SHP77 (cell line): Measurements from ENCODE around the gene CHRM5.

Source experiments
- DNase-seq, 2 experiments: peaks; one replicate each; lab custom pipeline; 2025; lab: John Stamatoyannopoulos, UW

The CHRM5 gene, protein sequence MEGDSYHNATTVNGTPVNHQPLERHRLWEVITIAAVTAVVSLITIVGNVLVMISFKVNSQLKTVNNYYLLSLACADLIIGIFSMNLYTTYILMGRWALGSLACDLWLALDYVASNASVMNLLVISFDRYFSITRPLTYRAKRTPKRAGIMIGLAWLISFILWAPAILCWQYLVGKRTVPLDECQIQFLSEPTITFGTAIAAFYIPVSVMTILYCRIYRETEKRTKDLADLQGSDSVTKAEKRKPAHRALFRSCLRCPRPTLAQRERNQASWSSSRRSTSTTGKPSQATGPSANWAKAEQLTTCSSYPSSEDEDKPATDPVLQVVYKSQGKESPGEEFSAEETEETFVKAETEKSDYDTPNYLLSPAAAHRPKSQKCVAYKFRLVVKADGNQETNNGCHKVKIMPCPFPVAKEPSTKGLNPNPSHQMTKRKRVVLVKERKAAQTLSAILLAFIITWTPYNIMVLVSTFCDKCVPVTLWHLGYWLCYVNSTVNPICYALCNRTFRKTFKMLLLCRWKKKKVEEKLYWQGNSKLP

GRCh38 chr15:33968224-33968623, at the start of gene CHRM5:
Gene CHRM5, plus strand, starts transcription at chr15:33968497. Its CDS starts 94,221 bp downstream, at chr15:34062718.
- peak; percentile 96 to 98 for DNase-seq

- no peak for DNase-seq
These were observed 44.9 kb upstream of the CHRM5 start for GRCh38 chr15:33923446-33923845.

GRCh38 chr15:33926260-33926659, 42.0 kb upstream of the CHRM5 start:
- no peak for DNase-seq

GRCh38 chr15:33932734-33933133, 35.6 kb upstream of the CHRM5 start:
- DNase-seq: no peak

GRCh38 chr15:33934396-33934795, 33.9 kb upstream of the CHRM5 start:
- no peak for DNase-seq

- no peak for DNase-seq
These were observed 33.4 kb upstream of the CHRM5 start for GRCh38 chr15:33934921-33935320.

- peak; percentile 9 to 18 for DNase-seq
These were observed 26.8 kb upstream of the CHRM5 start for GRCh38 chr15:33941279-33942063.

DNA sequence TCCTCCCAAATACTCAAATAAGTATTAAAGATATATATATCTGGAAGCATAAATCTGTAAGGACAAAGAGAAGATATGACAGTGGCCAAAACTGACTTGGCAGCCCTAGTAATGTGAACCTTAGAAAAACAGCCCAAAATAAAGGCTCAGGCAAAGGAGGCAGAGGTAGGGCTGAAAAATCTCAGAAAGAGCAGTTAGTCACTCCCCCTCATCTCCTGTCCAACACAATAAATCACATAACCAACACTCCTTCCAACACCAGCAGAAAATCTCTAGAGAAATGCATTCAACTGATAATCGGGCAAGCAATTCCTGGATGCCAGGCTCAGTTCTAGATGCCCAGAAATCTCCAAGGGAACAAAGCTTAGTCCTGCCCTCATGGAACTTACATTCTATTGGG, 22.1 kb upstream of the CHRM5 start:
- DNase-seq: no peak

GRCh38 chr15:33955945-33956344, 12.4 kb upstream of the CHRM5 start:
- peak; percentile 72 to 92 for DNase-seq

GRCh38 chr15:33956397-33956796, 11.9 kb upstream of the CHRM5 start:
- DNase-seq: no peak

- DNase-seq: no peak
These were observed 8.3 kb upstream of the CHRM5 start for GRCh38 chr15:33959844-33960548.

GRCh38 chr15:33960549-33960935, 7.8 kb upstream of the CHRM5 start:
- DNase-seq: no peak

DNA sequence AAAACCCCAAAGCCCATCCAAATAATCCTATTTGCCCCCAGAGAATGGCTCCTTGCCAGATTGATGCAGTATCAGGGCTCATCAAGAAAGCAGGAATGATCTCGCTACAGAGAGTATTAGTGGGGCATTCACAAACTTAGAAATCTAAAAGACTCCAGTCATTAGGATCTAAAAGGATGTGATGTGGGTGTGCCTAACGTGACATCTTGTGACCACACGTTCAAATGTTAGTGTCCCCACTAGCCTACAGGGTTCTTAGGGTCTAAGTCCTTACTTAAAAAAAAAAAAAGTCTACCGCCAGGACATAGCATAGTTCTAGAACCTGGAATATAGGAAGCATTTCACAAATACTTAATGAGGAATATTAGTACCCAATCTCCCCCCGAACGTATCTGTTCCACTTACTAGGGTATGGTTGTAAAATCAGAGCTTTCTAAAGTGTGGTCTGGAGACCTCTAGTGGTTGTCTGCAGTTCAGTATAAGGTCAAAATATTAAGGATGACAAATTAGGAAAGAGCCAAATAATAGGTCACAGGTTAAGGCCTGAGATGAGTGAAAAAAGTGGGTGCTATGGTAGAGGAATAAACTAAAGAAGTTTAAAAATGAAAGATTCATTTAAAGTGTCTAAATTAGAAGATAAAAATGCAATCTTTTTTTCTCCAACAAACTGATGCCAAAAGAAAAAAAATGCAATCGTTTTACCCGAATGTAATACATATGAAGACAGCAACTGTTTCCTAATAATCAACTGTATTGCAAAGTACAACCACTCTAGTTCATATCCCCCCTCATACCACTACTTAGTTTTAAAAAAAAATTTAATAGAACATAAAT, 4.2 kb upstream of the CHRM5 start:
- DNase-seq: peak in 1 of 2 experiments; percentile 42

GRCh38 chr15:33964665-33965040, 3.6 kb upstream of the CHRM5 start:
- DNase-seq: no peak

DNA sequence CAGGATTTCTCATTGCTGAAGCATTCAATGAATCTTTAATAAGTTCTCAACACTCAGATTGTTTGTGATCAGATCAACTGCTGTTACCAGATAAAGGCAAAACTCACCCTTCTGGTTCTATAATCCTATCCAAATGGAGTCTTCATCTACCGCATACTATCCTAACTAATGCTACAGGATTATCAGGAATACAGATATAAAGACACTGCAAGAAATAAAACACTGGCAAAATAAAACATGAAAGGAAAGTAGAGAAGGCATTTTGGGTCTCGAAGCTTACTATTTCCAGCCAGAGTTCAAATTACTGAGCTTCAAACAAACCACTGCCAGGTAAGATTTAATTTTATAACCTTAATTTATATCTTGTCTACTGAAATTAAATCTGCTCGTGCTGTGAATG, 524 bp downstream of the CHRM5 start:
- DNase-seq: no peak

DNA sequence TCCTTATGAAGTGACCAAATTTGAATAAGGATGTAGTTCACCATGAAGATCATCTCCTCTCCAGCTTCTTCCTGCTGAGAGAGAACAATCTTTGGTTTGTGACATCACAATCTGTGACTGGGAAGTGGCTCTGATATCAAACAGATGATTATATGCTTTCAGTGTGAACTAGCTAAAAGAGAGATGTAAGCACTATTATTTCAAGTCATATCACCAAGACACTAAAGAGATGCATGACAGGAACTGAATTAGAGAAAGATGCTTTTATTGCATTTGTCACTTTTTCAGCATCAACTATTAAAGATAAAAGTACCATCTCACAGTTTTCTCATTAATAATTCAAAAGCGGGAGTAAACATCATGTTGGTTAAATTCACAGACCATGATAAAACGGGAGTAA, 3.5 kb downstream of the CHRM5 start:
- DNase-seq: no peak

DNA sequence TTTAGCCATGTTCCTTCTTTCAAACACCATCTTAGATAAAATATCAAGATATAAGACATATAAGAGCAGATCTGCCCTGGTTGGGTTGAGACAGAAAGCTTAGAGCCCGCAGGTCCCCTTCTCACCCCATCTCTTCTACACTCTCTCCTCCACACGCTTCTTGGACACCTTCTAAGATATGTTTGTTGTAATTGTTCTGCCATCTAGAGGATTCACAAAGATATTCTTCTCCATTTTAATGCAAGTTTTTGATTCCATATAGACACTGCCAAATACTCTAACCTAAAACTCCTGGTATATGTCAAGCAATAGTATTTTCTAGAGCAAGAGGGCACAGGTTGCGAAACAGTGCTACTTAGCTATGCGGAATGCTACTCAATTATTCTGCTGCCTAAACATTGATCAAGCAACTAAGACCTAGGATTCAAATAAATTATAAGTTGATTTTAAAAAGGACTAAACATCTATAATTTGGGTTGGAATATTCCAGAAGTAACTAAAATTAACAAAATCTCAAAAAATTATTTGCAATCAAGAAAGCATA, 6.8 kb downstream of the CHRM5 start:
- no peak for DNase-seq

- DNase-seq: no peak
These were observed 11.9 kb downstream of the CHRM5 start for GRCh38 chr15:33980159-33980558.

- DNase-seq: no peak
These were observed 14.2 kb downstream of the CHRM5 start for GRCh38 chr15:33982516-33982915.

DNA sequence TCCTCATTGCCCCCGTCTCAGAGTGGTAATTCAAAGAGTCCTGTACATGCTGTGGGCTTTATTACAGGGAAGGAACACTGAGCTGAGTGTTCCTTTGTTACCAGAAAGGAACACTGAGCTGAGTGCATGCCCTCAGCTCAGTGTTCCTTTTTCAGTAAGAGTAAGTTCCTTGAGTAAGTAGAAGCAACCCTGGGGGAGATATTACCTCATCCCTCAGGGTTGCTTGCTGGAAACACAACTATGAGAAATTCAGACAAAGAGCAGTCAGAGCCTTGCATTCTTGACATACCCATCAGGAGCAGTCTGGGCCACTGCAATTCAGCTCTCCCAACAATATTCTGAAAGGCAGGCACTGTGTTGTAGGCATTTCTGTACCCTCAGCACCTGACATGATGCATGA, 17.0 kb downstream of the CHRM5 start:
- DNase-seq: no peak

DNA sequence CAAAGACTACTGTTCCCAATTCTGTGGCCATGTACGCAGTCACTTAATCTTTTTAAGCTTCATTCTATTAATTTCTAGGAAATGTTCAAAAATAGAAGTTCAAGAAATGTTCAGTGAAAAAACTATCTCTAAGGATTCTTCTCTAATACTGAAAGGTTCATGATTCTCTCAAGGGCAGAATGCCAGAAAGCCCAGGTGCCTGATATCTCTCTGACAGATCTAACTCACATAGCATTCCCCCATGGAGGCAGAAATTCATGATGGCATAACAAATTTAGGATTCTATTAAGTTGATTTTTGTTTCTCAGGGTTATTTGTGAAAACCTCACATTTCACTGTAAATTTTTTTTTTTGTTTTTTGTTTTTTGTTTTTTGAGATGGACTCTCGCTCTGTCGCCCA, 17.5 kb downstream of the CHRM5 start:
- no peak for DNase-seq
